Embryonic facial prominence (tissue), 1 donor: ENCODE measurements around the gene SIAE.

ENCODE experiments used
- DNase-seq: peaks from one replicate; pipeline ENCODE4 v3.0.0-alpha.2; 2016; ENCODE audit errors: extremely low spot score

Gene SIAE, protein sequence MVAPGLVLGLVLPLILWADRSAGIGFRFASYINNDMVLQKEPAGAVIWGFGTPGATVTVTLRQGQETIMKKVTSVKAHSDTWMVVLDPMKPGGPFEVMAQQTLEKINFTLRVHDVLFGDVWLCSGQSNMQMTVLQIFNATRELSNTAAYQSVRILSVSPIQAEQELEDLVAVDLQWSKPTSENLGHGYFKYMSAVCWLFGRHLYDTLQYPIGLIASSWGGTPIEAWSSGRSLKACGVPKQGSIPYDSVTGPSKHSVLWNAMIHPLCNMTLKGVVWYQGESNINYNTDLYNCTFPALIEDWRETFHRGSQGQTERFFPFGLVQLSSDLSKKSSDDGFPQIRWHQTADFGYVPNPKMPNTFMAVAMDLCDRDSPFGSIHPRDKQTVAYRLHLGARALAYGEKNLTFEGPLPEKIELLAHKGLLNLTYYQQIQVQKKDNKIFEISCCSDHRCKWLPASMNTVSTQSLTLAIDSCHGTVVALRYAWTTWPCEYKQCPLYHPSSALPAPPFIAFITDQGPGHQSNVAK

DNA sequence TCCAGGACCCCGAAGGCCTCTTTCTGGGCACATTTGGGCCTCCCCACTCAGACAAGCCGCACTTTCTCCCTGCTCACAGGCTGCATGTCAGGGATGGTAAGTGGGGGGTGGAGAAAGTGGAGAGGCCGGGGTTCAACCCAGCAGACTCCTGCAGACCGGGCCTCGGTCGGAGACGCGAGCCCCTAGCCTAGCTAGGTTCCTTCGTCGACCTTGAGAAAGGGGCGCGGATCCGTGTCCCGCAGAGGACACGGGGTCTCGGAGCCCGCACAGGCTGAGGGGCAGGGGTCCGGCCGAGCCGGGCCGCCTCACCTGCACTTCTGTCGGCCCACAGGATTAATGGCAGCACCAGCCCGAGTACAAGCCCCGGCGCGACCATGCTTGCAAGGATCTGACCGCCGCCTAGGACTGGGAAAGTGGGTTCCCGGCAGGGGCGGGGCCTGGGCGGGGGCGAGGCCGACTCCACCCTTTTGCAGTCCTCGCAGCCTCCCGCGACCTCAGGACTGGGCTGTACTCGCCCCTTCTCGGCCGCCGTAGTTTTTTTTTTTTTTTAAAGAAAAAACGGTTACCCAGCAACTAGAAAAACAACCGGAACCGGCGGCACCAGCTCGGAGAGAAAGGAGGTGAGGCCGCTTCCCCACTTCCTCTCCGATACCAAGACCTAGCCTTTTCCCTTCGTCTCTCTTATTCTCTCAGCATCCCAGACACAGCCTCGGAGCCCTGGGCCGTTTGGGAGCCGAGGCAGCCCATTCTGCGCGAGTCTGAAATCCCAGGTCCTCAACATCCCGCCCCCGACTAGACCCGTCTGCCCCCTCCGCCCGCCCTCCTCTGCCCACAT lies at the start of gene SIAE, which contains the start of gene SPA17:
Gene SIAE, minus strand, starts transcription at position 407 of the 835 bp plus-strand sequence. Its CDS starts 31 bp downstream, at position 376.
Gene SPA17, plus strand, starts transcription at position 572 of the 835 bp plus-strand sequence. CDS start 1,361 bp downstream, outside the sequence.
- DNase-seq = peak; percentile 79

DNA sequence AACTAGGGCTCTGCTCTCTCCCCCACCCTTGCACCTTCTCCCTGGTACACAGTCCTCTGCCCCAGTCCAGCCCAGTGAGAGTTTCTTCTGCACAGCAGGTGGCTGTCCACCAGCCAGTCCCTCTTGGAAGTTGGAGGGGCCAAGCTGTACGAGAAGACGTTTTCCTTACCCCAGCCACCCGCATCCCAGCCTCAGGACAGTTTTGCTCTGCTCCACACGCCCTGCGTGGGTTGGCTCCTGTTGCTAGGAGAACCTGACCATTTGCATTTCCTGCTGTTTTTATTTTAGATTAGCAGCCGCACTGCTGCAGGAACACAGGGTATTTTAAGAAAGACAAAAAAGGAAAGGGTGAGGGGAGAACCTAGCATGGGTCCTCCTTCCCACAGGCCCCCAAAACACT lies 48.6 kb upstream of the SIAE start:
- DNase-seq = no peak

DNA sequence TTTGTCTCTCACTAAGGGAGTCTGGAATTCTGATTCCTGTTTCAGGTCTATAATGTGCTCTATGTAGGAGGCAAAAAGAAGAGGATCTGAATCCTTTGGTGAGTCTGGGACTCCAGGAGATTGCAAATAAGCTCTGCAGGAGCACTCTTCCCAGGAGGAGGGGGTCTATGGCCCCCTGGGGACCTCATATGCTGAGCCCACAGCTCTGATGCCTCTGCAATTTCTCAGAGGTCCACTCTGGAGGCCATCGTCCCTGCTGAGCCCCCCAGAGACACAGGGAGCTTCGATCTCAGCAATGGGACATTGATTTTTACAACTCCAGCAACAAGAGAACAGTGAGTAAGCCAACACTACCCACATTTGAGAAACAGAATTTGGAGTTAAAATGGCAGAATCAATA lies 46.0 kb upstream of the SIAE start:
- DNase-seq = no peak

DNA sequence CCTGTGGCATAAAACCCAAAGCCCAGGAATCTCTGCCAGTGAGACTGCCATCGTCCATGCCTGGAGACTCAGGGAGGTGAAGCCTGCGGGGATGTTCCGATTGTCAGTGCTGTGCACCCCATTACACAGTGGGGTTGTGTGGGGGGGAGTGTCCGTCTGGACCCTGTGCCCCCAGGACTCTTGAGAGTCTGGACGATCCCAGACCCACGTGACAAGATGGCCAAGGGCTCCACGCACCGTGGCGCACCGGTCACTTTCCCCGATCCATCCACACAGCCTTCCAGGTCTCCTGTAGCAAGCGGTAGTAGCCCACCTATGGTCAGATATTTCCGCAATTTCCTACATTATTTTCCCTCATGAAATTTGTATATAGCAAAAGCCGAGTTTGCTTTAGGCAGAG lies 45.3 kb upstream of the SIAE start:
- no peak for DNase-seq

DNA sequence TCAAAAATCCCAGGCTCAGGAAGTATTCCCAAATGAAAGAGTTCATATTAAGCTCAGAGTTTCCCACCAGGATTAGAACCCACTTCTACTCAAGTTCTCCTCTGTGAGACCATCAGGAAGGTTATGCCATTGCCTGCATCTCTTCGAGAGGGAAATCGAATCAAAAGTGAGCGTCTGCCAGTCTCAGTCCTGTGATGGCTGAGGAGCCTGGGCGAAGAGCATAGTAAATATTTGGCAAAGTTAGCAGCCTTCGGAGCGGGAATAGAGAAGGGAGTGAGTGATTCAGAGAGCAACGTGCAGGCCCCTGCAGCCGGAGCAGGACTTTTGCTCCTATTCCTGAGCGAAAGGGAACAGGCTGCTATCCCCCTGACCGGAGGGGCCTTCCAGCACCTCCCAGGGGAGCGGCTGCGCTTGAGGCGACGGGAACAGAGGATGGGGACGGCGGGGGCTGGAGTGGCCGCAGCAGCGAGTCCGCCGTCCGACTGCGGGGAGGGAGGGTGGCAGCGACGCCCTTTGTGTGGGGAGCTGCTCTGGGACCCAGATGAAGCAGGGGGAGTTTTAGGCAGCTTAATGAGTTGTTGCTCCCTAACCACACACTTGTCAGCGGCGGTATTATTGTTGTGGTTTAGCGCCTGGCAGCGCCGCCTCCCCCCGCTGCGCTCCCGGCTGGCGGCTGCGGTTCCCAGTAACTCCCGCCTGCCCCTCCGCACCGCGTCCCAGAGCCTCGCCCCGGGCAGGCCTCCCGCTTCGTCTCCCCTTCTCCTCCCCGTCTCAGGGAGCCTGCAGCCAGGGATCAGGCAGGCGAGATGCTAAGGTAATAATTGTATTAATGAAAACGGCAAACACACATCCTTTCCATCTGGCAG lies 44.5 kb upstream of the SIAE start:
- no peak for DNase-seq

DNA sequence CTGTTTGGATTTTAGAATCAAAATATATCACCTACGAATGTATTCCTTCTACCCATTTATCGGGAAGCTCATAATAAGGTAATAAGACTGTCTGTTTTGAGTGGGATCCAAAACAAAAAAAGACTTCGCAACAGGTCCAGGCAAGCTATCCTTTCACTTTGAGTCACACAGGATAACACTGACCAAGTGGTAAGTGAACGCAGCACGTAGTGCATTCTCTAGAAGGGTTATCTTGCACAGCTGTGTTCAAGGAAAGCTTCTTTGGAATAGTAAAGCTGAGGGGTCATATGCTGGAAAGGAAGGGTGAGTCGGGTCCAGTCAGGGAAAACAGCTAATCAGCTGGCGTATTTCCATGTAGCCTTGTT lies 43.9 kb upstream of the SIAE start:
- DNase-seq = no peak

DNA sequence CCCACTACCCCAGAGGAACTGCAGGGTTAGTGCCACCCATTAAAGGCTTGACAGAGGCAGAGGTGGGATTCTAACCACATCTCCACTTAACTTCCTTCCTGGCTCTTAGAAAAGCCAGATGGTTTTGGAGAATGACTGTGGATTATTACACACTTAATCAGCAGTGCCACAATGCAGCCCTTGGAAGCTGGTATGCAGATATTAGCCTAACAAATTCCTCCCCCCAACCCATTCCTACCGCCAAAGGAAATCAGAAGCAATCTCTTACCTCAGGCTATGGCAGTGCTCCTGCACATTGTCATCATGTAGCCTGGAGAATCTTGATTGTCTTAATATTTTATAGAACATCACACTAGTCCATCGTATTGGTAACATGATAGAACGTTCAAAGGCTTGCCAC lies 43.1 kb upstream of the SIAE start:
- no peak for DNase-seq

DNA sequence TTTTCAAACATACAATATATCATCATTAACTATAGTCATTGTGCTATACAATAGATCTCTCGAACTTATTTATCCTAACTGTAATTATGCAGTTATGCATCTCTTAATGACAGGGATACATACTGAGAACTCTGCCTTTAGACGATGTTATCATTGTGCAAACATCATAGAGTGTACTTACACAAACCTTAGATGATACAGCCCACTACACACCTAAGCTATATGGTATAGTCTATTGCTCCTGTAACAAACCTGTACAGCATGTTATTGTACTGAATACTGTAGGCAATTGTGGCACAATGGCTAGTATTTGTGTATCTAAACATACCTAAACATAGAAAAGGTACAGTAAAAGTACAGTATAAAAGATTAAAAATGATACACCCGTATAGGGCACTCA lies 38.9 kb upstream of the SIAE start:
- no peak for DNase-seq

DNA sequence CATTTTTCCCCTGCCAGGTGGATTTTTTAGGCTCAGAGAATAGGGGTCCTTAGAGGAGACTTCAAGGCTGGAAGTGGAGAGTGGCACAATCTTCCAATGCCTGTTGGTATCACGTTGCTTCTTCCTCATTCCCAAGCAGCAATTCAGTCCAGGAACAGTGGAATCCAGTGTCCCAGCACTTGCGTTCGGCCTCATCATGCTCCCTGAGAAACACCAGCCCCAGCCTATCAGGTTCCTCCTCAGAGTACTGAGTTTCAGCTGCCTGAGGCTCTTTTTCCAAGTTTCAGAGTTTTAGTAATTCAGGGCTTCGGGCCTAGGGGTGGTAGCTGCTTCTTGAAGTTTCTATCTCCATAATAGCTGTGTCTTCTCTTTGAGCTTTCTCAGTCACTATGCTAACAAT lies 34.3 kb upstream of the SIAE start:
- no peak for DNase-seq

DNA sequence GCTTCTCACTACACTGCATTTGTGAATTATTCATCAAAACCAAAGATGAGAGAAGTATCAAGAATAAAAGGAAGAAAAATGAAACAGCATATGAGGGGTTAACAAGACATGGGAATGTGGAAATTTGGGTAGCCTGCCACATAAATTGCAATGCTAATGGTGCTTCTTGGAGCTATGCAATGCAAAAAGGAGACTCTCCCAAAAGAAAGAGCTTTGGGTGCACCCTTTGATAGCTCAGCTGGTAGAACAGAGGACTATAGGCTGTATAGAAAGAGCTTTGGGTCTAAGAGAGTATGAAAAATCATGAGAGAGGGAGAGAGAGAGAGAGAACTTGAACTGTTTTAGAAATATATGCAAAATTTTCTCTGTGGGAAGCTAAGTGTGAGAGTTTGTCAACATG lies 26.5 kb upstream of the SIAE start:
- DNase-seq = no peak

DNA sequence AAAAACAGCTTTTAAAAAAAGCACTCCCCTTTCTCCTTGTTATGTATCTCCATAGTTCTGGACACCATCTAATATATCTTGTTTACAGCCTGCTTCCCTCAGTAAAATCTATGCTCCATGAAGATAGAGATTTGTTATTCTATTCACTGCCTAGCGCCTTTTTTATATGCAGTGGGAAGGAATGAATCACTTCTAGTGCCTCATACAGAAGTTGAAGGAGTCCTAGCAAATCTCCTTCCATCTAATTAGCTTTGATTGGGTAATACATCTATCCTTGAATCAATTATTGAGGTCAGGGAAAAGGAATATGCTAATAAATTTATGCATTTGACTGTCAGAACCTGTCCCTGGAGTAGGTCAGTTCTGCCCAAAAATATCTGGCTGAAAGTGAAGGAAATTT lies 26.0 kb upstream of the SIAE start:
- no peak for DNase-seq

DNA sequence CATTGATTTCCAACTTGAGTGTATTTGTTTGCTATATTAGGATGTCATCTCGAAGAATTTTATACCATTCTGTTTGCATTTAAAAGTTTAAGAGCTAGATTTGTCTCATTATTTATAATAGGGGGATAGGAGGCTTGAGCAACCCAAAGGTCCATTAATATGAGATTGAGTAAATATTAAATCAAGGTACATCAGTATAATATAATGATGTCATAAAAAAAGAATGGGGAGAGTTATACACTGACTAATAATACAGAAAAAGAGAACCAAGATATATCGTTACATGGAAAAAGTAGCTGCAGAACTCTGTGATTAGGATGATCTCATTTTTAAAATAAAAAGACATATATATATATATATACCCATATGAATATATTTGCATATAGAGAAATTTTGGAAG lies 19.6 kb upstream of the SIAE start:
- DNase-seq = no peak

DNA sequence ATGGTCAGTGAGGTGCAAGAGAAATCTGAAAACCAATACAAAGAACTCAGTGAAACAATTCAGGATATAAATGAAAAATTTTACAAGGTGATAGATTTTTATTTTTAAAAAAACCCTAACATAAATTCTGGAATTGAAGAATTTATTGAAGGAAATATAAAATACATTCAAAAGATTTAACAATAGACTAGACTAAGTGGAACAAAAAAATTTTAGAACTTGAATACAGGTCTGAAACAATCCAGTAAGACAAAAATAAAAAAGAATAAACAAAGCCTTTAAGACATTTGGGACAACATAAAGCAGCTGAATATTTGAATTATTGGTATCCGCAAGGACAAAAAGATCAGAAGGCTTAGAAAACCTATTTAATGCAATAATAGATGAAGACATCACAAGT lies 8.9 kb upstream of the SIAE start:
- no peak for DNase-seq

DNA sequence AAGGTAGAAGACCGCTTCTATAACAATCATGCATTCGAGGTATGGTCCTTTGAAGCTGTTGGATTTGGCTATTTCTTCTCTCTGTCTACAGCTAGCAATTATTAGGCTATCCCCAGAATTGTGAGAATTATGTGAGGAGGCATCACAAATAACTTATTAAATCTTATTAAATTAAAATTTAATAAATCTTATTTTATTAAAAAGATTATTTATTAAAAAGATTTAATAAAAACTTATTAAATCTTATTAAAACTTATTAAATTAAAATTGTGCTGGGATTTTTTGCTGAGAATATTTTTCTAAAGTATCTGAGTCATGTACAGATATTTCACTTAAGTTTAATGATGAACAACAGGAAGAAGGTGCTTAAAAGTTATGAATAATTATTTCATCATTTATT lies 7.9 kb upstream of the SIAE start:
- no peak for DNase-seq

DNA sequence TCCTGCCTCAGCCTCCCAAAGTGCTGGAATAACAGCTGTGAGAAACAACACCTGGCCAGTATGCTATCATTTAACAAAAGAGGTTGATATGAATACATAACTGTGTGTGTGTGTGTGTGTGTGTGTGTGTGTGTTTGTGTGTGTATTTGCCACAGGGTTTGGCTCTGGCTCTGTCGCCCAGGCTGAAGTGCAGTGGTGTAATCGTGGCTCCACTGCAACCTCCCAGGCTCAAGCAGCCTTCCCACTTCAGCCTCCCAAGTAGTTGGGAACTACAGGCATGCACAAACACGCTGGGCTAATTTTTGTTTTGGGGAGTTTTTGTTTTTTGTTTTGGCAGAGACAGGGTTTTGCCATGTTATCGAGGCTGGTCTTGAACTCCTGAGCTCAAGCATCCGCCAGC lies 4.9 kb upstream of the SIAE start:
- no peak for DNase-seq

DNA sequence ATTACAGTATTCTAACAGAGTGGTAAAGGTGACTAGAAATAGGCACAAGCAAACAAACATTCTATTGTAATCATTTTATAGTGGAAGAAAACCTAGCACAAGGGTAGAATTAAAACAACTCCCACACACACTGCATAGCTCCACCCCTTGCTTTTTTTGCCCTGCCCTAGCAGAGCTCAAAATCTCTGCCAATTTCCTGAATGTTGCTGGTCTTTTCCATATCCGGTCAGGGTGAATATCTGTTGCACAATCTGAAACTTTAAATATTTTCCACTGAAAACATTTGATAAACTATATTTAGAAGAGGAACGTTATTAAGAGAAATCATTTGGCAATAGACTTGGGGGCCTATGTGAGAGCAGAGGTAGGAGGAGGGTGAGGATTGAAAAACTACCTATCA lies 2.8 kb upstream of the SIAE start:
- no peak for DNase-seq

DNA sequence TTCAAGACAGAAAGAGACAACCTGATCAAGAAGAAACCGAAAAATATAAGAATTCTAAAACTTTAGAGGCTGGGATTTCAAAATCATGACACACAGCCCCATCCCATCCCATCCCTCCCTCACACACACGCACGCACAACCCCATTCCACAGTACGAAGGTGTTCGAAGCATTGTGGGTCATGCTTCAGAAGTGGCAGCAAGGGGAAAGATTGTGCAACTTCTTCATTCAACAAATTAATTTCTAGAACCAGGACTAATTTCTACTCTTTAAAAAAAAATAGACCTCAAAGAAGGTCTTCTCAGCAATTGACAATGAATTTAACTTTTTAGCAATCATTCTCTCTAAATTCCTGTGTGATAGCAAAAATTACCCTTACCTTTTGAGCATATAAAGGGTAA lies 1.0 kb upstream of the SIAE start:
- no peak for DNase-seq

DNA sequence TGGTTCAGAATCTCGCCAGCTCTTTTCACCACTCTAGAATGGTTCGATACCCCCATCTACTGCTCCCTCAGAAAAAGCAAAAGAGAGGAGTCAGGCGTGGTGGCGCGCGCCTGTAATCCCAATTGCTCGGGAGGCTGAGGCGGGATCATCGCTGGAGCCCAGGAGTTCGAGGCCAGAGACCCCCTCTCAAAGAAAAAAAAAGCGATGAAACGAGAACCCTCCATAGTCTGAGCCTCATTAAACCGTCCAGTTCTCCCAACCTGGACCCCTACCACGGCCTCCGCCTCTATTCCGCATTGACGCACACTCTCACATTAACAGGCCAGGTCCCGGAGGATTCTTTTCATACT lies 604 bp upstream of the SIAE start:
- no peak for DNase-seq

DNA sequence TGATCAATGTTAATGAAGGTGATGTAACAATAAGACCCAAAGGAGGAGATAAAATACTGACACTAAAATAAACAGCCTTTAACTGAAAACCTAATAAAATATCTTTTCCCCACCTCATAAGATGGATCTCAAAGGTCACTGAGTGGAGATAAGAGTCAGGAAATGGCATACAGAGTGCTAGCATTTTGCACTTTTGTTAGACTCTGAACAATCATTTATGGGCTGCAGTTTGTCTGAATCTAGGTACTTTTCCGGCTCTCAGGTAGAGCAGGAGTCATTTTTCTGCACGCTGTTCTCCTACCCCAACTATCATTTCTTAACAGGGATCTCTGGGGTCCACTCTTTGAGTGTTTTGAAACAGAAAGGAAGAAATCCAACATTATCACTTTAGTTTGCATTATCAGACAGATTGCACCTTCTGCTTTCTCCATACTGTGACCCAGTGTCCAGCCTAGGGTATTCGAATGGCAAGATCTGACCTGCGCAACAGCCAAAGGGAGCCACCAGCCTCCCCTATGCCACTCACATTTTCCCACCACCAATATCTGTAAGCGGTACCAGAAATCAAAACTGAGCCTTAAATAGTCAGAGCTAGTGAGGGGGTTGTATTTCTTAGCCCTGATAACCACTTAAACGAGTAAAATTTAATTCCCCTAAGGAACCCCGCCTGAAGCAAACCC lies 863 bp downstream of the SIAE start:
- DNase-seq = no peak

DNA sequence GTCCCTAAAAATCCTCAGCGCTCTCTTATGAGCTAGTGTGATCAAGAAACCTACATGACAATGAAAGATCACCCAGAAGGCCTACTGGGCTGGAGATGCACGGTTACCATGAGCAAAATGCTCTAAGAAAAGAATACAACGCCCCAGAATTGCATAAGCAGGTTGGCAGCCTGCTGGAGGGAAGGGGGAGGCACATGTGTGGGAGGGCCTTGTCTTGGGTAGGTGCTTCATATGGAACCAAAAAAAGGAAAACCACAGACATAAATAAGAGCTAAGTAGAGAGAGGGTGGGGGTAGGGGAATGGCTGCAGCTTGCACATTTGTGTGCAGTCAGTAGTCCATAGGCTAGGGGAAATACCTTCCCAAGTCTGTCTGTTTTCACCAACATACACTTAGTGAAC lies 2.8 kb downstream of the SIAE start:
- DNase-seq = no peak

DNA sequence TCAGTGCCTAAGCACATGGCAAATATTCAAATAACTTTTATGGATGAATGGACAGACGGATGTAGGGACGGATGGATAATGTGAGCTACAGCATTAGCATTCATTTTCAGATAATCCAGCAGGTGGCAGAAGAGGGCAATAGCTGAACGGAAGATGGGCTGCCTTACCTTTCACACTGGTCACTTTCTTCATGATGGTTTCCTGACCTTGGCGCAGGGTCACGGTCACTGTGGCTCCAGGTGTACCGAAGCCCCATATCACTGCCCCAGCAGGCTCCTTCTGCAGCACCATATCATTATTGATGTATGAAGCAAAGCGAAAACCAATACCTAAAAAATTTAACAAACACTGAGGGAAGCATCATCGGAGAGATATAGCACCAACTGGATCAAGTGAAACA lies 4.3 kb downstream of the SIAE start:
- no peak for DNase-seq
